Smooth muscle cell (in vitro differentiated cells): ENCODE measurements around the gene FBXO31. TPM values are rescaled to one million over a fixed set of nuclear protein-coding genes. Genes with fewer than 3 reads are reported as not detected.
"Not testable (repeated sequence)": the region's sequence is repeated elsewhere in the genome, so short reads cannot be mapped to it uniquely, and the experiment has no call there.

Experiments
- DNase-seq: peaks from one replicate; lab custom pipeline; 2025; ENCODE audit not compliant: unreplicated experiment; lab: John Stamatoyannopoulos, UW
- H2AFZ ChIP-seq: fragments of 200-600 bp; sonication (generic); 2 replicates; pipeline ENCODE4 v1.6.0; 2016; ENCODE audit warnings: antibody characterized with exemption, low read depth, mild to moderate bottlenecking
- H3F3A ChIP-seq: fragments of 200-600 bp; sonication (generic); 2 replicates; pipeline ENCODE4 v1.6.0; 2017; ENCODE audit warnings: antibody characterized with exemption, low read depth
- H3K27ac ChIP-seq: fragments of 200-600 bp; sonication (generic); 2 replicates; pipeline ENCODE4 v1.5.1; 2016; ENCODE audit warnings: low read depth, mild to moderate bottlenecking
- H3K27me3 ChIP-seq: fragments of 200-600 bp; sonication (generic); 2 replicates; pipeline ENCODE4 v1.6.1; 2016; ENCODE audit warnings: low read depth, mild to moderate bottlenecking
- H3K36me3 ChIP-seq: fragments of 200-600 bp; sonication (generic); 2 replicates; pipeline ENCODE4 v1.5.1; 2016; ENCODE audit warnings: low read depth
- H3K4me1 ChIP-seq: fragments of 200-600 bp; sonication (generic); 2 replicates; pipeline ENCODE4 v1.5.1; 2016; ENCODE audit warnings: low read depth
- H3K4me2 ChIP-seq: fragments of 200-600 bp; sonication (generic); 2 replicates; pipeline ENCODE4 v1.6.0; 2016; ENCODE audit warnings: mild to moderate bottlenecking
- H3K4me3 ChIP-seq: fragments of 200-600 bp; sonication (generic); 2 replicates; pipeline ENCODE4 v1.5.1; 2016; ENCODE audit warnings: mild to moderate bottlenecking
- H3K79me2 ChIP-seq: fragments of 200-600 bp; sonication (generic); 2 replicates; pipeline ENCODE4 v1.6.0; 2016; ENCODE audit warnings: low read depth, mild to moderate bottlenecking
- H3K9ac ChIP-seq: fragments of 200-600 bp; sonication (generic); 2 replicates; pipeline ENCODE4 v1.6.0; 2016; ENCODE audit warnings: low read depth
- H3K9me3 ChIP-seq: fragments of 200-600 bp; sonication (generic); replicated peaks from 2 replicates; pipeline ENCODE4 v1.5.1; 2016; ENCODE audit warnings: low read depth
- H4K20me1 ChIP-seq: fragments of 200-600 bp; sonication (generic); 2 replicates; pipeline ENCODE4 v1.6.0; 2016; ENCODE audit warnings: low read depth
- WGBS: methylation state at CpG from one replicate; pipeline ENCODE4 v1.1.7; 2016; ENCODE audit warnings: low lambda C conversion rate; 5-methylcytosine and 5-hydroxymethylcytosine counted together
- polyA plus RNA-seq: library from polyadenylated mRNA; unstranded; fragments of >200 nt; fragmentation: Nextera tagmentation; extraction: Ambion mirVana; gene quantifications from 2 replicates; pipeline ENCODE4 v1.2.1, GENCODE V29; 2016
- total RNA-seq: library from RNA; depleted of rRNA; stranded (reverse); fragments of >200 nt; gene quantifications from 2 replicates; pipeline ENCODE4 v1.2.3, GENCODE V29; 2014
- TF ChIP-seq, protein P1 (sequence below): fragments of 200-600 bp; sonication (generic); IDR thresholded peaks from 2 replicates; pipeline ENCODE4 v1.5.1; 2017; ENCODE audit warnings: borderline replicate concordance, mild to moderate bottlenecking, antibody characterized with exemption; ENCODE audit not compliant: insufficient read depth, poor library complexity, severe bottlenecking

The FBXO31 gene
- total and polyA plus RNA-seq, 2 experiments from 2014 or later, result 13.9 to 25.6 TPM

DNA sequence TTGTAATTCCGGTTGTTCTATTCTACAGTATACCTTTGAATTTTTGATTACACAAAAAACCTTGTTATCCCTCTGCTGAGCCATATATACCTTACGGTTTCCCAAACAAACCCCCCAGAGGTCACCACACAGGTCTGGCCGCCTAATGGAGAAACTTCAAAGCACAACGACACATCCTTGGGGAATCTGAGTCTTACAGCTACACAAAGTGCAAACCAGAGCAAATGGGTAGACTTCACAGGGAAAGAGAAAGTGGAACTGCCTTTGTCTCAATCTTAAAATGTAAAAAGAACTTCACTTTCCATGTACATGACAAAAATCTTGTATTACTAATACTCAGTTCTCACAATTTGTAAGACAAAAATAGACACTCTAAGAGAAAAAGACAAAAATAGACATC lies 2.7 kb downstream of the FBXO31 start:
- H3K9me3 ChIP-seq, result no peaks in the 10 kb centered on the region
- peaks cover 68% of the 10 kb centered on the region for H3K79me2 ChIP-seq
- H3K27ac ChIP-seq, result no peak overlapping the region
- H2AFZ ChIP-seq, result no peak overlapping the region
- no peak for DNase-seq
- 72% methylated on average over 4 of the region's 4 CpGs for WGBS
- H3K9ac ChIP-seq, result no peak overlapping the region
- peaks cover 9% of the 10 kb centered on the region for H3K4me1 ChIP-seq
- no peak overlapping the region for H3K4me3 ChIP-seq
- peaks cover 73% of the 10 kb centered on the region for H4K20me1 ChIP-seq
- H3K27me3 ChIP-seq, result no peaks in the 10 kb centered on the region
- H3K4me2 ChIP-seq, result no peak overlapping the region
- H3F3A ChIP-seq, result no peaks in the 10 kb centered on the region
- TF ChIP-seq, protein P1, sequence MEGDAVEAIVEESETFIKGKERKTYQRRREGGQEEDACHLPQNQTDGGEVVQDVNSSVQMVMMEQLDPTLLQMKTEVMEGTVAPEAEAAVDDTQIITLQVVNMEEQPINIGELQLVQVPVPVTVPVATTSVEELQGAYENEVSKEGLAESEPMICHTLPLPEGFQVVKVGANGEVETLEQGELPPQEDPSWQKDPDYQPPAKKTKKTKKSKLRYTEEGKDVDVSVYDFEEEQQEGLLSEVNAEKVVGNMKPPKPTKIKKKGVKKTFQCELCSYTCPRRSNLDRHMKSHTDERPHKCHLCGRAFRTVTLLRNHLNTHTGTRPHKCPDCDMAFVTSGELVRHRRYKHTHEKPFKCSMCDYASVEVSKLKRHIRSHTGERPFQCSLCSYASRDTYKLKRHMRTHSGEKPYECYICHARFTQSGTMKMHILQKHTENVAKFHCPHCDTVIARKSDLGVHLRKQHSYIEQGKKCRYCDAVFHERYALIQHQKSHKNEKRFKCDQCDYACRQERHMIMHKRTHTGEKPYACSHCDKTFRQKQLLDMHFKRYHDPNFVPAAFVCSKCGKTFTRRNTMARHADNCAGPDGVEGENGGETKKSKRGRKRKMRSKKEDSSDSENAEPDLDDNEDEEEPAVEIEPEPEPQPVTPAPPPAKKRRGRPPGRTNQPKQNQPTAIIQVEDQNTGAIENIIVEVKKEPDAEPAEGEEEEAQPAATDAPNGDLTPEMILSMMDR, result no peak
- H3K36me3 ChIP-seq, result no peaks in the 10 kb centered on the region

- no peak overlapping the region for H3K27ac ChIP-seq
- DNase-seq, result no peak
- TF ChIP-seq, protein P1, result no peak
- WGBS, result 96% methylated on average over 10 of the region's 10 CpGs
- H3K36me3 ChIP-seq, result no peaks in the 10 kb centered on the region
- no peak overlapping the region for H3K4me2 ChIP-seq
- no peak overlapping the region for H2AFZ ChIP-seq
- peaks cover 77% of the 10 kb centered on the region for H4K20me1 ChIP-seq
- H3K4me1 ChIP-seq, result peaks cover 9% of the 10 kb centered on the region
- no peaks in the 10 kb centered on the region for H3K27me3 ChIP-seq
- no peaks in the 10 kb centered on the region for H3F3A ChIP-seq
- no peak overlapping the region for H3K4me3 ChIP-seq
- H3K9ac ChIP-seq, result no peak overlapping the region
- H3K9me3 ChIP-seq, result no peaks in the 10 kb centered on the region
- H3K79me2 ChIP-seq, result peaks cover 73% of the 10 kb centered on the region
These were observed 3.2 kb downstream of the FBXO31 start for GRCh38 chr16:87380403-87380802.

DNA sequence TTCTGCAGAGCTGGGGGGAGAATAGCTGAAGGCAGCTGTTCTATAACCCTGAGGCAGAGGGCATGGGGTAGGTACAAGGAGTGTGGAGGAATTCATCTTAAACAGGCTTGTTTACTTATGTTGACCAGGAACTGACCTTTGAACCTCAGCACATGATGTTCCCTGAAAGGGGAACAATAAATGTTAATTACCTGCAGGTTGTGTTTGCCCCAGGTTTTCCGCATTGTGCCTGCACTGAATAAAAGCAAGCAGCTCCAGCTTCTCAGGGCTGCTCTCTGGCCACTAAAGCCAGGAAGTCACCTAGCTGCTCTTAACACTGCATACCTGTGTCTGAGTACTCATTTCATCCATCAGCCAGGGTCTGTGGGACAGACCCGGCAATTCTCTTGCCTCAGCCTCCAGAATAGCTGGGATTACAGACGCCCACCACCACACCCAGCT lies 4.2 kb downstream of the FBXO31 start:
- H3K27ac ChIP-seq, DNase-seq, H3K9ac ChIP-seq, H3K27me3 ChIP-seq, H3F3A ChIP-seq, H3K36me3 ChIP-seq, H3K9me3 ChIP-seq, H3K4me1 ChIP-seq, H3K4me3 ChIP-seq, H3K4me2 ChIP-seq, H2AFZ ChIP-seq: not testable (repeated sequence)
- Histone ChIP-seq H3K79me2 (peaks cover 84% of the 10 kb centered on the region), H4K20me1 (peaks cover 88% of the 10 kb centered on the region)
- 93% methylated on average over 3 of the region's 3 CpGs for WGBS

- Histone ChIP-seq H3K27ac (no peak overlapping the region), H3K27me3 (no peaks in the 10 kb centered on the region), H4K20me1 (peaks cover 97% of the 10 kb centered on the region), H3F3A (no peaks in the 10 kb centered on the region), H2AFZ (no peak overlapping the region), H3K36me3 (no peaks in the 10 kb centered on the region), H3K4me2 (no peak overlapping the region), H3K79me2 (peaks cover 90% of the 10 kb centered on the region), H3K4me1 (no peaks in the 10 kb centered on the region), H3K9ac (no peak overlapping the region), H3K9me3 (no peaks in the 10 kb centered on the region), H3K4me3 (no peak overlapping the region)
- TF ChIP-seq, protein P1, result no peak
- 97% methylated on average over 6 of the region's 6 CpGs for WGBS
- no peak for DNase-seq
These were observed 6.9 kb downstream of the FBXO31 start for GRCh38 chr16:87376660-87377059.
